Measurements from ENCODE around the gene PCGF2. TPM values are rescaled to one million over a fixed set of nuclear protein-coding genes. Genes with fewer than 3 reads are reported as not detected.

Gene PCGF2
- total RNA-seq, 2 donors from 2014 or later = 101 to 106 TPM

DNA sequence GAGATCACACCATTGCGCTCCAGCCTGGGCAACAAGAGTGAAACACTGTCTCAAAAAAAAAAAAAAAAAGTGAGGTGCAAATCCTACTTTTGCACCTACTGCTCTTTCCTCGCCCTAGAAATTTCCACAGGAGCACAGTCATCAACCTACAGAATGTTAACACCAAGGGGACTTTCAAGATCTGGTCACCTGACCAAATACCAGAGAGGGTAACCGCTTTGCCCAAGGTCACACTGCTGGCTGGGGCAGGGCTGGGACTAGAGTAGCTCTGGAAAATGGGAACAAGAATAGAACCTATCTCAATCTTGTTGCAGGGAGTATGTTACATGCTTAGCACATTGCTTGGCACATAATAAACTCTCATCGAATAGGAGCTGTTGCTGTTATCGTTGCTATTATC, 49.4 kb downstream of the PCGF2 start:
- Histone ChIP-seq H3K9ac (ENCODE audit: extremely low read depth, low read length, poor library complexity, severe bottlenecking) (no peak overlapping the region), H3K27me3 (ENCODE audit: control insufficient read depth, insufficient read depth, low read length, poor library complexity, severe bottlenecking) (peaks cover 16% of the 10 kb centered on the region), H3K4me1 (ENCODE audit: control insufficient read depth, insufficient read depth, low read length) (no peaks in the 10 kb centered on the region), H3K9me3 (ENCODE audit: control insufficient read depth, low read length) (no peaks in the 10 kb centered on the region), H3K4me3 (ENCODE audit: low read length) (no peak overlapping the region), H3K36me3 (ENCODE audit: control insufficient read depth, insufficient read depth, low read length) (no peaks in the 10 kb centered on the region), H3K27ac (ENCODE audit: low read depth, low read length) (no peak overlapping the region)
- no peak for DNase-seq
- H3K27me3 Mint-ChIP-seq (ENCODE audit: insufficient read depth) = peaks cover 66% of the 10 kb centered on the region
- H3K36me3 Mint-ChIP-seq (ENCODE audit: low read depth) = no peaks in the 10 kb centered on the region
- H3K4me3 Mint-ChIP-seq = no peak overlapping the region
- TF ChIP-seq, protein P1, sequence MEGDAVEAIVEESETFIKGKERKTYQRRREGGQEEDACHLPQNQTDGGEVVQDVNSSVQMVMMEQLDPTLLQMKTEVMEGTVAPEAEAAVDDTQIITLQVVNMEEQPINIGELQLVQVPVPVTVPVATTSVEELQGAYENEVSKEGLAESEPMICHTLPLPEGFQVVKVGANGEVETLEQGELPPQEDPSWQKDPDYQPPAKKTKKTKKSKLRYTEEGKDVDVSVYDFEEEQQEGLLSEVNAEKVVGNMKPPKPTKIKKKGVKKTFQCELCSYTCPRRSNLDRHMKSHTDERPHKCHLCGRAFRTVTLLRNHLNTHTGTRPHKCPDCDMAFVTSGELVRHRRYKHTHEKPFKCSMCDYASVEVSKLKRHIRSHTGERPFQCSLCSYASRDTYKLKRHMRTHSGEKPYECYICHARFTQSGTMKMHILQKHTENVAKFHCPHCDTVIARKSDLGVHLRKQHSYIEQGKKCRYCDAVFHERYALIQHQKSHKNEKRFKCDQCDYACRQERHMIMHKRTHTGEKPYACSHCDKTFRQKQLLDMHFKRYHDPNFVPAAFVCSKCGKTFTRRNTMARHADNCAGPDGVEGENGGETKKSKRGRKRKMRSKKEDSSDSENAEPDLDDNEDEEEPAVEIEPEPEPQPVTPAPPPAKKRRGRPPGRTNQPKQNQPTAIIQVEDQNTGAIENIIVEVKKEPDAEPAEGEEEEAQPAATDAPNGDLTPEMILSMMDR (conservative IDR thresholded peaks at IDR 0.05) = no peak
- peaks cover 25% of the 10 kb centered on the region for H3K4me1 Mint-ChIP-seq
- no peak overlapping the region for H3K27ac Mint-ChIP-seq
- WGBS, 2 experiments (ENCODE audit: insufficient coverage in 1 of 2, insufficient read length in 1 of 2) = 96 to 98% methylated on average over 4 to 5 of the region's 5 CpGs
- H3K9me3 Mint-ChIP-seq = no peaks in the 10 kb centered on the region

DNA sequence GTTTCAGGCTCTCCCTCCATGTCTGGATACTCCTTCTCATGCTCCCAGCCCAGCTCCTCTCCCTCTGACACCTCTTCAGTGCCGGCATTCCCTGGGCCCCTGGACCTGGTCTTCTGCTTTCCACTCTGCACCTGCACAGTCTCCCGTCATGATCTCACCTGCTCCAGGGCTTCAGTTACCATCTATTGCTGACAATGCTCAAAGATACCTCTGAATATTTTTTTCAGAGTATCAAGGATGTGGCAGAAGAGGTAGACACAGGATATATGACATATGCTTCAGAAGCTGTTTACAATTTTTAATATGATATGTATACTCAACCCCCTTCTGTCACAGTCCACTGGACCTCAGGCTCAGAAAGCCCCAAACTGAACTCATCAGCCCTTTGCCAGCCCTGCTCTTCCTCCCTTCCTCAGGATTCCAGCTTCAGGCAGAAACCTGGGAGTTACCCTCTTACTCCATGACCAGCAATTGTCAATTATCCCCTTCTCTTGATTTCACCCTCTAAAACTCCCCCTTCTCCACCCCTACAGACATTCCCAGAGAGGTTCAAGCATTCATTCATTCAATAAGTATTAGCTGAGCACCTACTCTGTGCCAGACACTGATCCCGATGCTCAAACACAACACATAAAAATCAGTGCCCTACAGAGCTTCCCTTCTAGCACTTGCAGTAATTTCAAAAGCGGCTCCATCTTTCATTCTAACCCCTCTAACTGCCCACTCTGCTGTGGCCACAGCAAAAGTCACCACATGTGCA, 50.9 kb downstream of the PCGF2 start:
- Mint-ChIP-seq H3K27me3 (ENCODE audit: insufficient read depth) (peaks cover 52% of the 10 kb centered on the region), H3K4me3 (no peak overlapping the region), H3K9me3 (no peaks in the 10 kb centered on the region), H3K4me1 (peaks cover 20% of the 10 kb centered on the region), H3K36me3 (ENCODE audit: low read depth) (no peaks in the 10 kb centered on the region), H3K27ac (no peak overlapping the region)
- H3K9me3 ChIP-seq (ENCODE audit: control insufficient read depth, low read length) = no peaks in the 10 kb centered on the region
- no peak overlapping the region for H3K27ac ChIP-seq (ENCODE audit: low read depth, low read length)
- WGBS, 2 experiments (ENCODE audit: insufficient coverage in 1 of 2, insufficient read length in 1 of 2) = 86 to 88% methylated on average over 2 to 4 of the region's 4 CpGs
- H3K36me3 ChIP-seq (ENCODE audit: control insufficient read depth, insufficient read depth, low read length) = no peaks in the 10 kb centered on the region
- no peak overlapping the region for H3K4me3 ChIP-seq (ENCODE audit: low read length)
- no peak for DNase-seq
- no peak overlapping the region for H3K9ac ChIP-seq (ENCODE audit: extremely low read depth, low read length, poor library complexity, severe bottlenecking)
- TF ChIP-seq, protein P1 (conservative IDR thresholded peaks at IDR 0.05) = no peak
- peaks cover 9% of the 10 kb centered on the region for H3K27me3 ChIP-seq (ENCODE audit: control insufficient read depth, insufficient read depth, low read length, poor library complexity, severe bottlenecking)
- no peaks in the 10 kb centered on the region for H3K4me1 ChIP-seq (ENCODE audit: control insufficient read depth, insufficient read depth, low read length)

DNA sequence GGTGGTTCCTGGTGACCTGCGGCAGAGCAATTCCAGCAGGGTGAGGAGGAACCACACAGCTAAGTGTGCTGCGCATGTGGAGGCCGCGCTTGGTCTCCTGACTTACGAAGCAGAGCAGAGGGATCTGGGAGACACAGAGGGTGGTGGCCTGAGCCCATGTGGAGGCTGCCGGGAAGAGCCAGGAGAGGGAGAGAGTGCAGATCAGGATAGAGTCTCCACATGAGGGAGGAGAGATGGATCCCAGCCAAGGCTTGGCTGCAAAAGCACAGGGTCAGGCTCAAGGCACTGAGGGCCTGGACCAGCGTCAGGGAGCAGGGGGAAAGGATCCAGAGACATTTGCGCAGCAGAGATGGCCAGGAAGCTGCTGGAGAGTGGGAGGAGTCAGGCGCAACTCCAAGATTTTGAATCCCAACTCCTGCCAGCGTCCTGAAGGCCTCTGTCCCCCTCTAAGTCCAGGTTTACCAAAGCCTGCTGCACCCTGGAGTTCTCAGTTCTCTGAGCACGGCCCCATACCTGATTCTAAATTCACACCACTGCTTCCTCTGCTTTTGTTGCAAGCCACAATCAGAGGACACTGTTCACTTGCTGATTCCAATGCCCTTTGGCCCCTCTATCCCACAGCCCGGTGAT, 54.3 kb downstream of the PCGF2 start:
- no peaks in the 10 kb centered on the region for H3K36me3 ChIP-seq (ENCODE audit: control insufficient read depth, insufficient read depth, low read length)
- H3K9ac ChIP-seq (ENCODE audit: extremely low read depth, low read length, poor library complexity, severe bottlenecking) = no peak overlapping the region
- DNase-seq = peak; percentile 43
- H3K4me3 ChIP-seq (ENCODE audit: low read length) = no peak overlapping the region
- WGBS, 2 experiments (ENCODE audit: insufficient coverage in 1 of 2, insufficient read length in 1 of 2) = 88% methylated on average over 12 of the region's 12 CpGs
- Mint-ChIP-seq H3K27ac (no peak overlapping the region), H3K4me1 (peaks cover 10% of the 10 kb centered on the region), H3K36me3 (ENCODE audit: low read depth) (no peaks in the 10 kb centered on the region), H3K27me3 (ENCODE audit: insufficient read depth) (peaks cover 29% of the 10 kb centered on the region), H3K4me3 (no peak overlapping the region), H3K9me3 (no peaks in the 10 kb centered on the region)
- no peaks in the 10 kb centered on the region for H3K9me3 ChIP-seq (ENCODE audit: control insufficient read depth, low read length)
- H3K4me1 ChIP-seq (ENCODE audit: control insufficient read depth, insufficient read depth, low read length) = no peaks in the 10 kb centered on the region
- TF ChIP-seq, protein P1 (conservative IDR thresholded peaks at IDR 0.05) = no peak
- H3K27ac ChIP-seq (ENCODE audit: low read depth, low read length) = no peak overlapping the region
- H3K27me3 ChIP-seq (ENCODE audit: control insufficient read depth, insufficient read depth, low read length, poor library complexity, severe bottlenecking) = no peaks in the 10 kb centered on the region

Measured in endodermal cell (in vitro differentiated cells).